ENCODE measurements around the gene SRSF9. TPM values are rescaled to one million over a fixed set of nuclear protein-coding genes. Genes with fewer than 3 reads are reported as not detected.
"Not testable (repeated sequence)": the region's sequence is repeated elsewhere in the genome, so short reads cannot be mapped to it uniquely, and the experiment has no call there.

The SRSF9 gene
- total and polyA plus RNA-seq, 2 donors (not counting 1 experiment from before 2014, with no cell fraction given) = 96.3 to 157 TPM

DNA sequence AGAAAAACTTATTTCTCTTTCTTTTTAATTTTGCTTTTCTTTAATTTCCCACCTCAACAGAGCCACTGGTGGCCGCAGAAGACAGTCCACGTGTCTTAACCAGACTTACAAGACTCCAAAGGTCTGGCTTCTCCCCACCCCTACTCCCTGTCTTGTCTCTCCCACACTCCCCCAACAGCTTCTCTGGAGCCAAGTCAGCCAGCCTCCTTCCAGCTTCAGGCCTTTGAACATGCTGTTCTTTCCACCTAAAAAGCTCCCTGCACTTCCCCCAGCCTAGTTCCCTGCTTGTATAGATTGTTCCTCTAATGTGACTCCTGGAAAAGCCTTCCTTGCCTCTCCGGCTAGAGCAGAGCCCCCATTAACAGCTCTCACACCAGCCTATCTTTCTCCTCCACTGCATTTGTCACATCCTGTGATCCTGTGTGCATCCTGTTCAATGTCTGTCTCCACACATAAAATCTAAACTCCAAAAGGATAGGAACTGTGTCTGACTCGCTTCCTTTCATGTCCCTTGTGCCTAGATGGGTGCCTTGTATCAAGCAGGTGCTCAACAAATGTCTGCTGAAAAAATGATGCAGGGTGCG, 18.6 kb upstream of the SRSF9 start:
- Mint-ChIP-seq H3K9me3 (ENCODE audit: insufficient read depth) (no peaks in the 10 kb centered on the region), H3K4me1 (peaks cover 3% of the 10 kb centered on the region), H3K27ac (no peak overlapping the region), H3K4me3 (no peak overlapping the region), H3K27me3 (no peaks in the 10 kb centered on the region)
- Histone ChIP-seq H4K20me1 (ENCODE audit: control insufficient read depth, insufficient read depth, low read length, poor library complexity, severe bottlenecking) (no peaks in the 10 kb centered on the region), H3K36me3 (replicated peaks in 1 of 2; ENCODE audit: control extremely low read depth in 1 of 2, control insufficient read depth in 1 of 2, extremely low read depth in 1 of 2, insufficient read depth in 2 of 2, low read length in 1 of 2) (no peaks in the 10 kb centered on the region), H3K79me2 (ENCODE audit: control insufficient read depth, insufficient read depth, low read length) (no peaks in the 10 kb centered on the region), H3K27me3 (replicated peaks in 1 of 4; ENCODE audit: control extremely low read depth in 1 of 4, control insufficient read depth in 3 of 4, insufficient read depth in 4 of 4, low read length in 3 of 4) (no peaks in the 10 kb centered on the region), H3K9me3 (ENCODE audit: control extremely low read depth in 1 of 3, control insufficient read depth in 2 of 3, insufficient read depth in 1 of 3, low read length in 2 of 3) (no peaks in the 10 kb centered on the region), H3K4me1 (ENCODE audit: control insufficient read depth in 2 of 2, insufficient read depth in 2 of 2, low read length in 2 of 2) (no peaks in the 10 kb centered on the region), H3K9ac (ENCODE audit: low read length) (no peak overlapping the region), H3K4me3 (ENCODE audit: control extremely low read depth in 1 of 5, extremely low read depth in 1 of 5, insufficient read depth in 1 of 5, low read depth in 2 of 5, low read length in 4 of 5) (no peak overlapping the region), H3K27ac (ENCODE audit: low read length in 2 of 2) (no peak overlapping the region), H3K4me2 (replicated peaks; ENCODE audit: low read depth, low read length, poor library complexity, severe bottlenecking) (no peak overlapping the region), H2AFZ (ENCODE audit: insufficient read depth, low read depth, low read length, poor library complexity, severe bottlenecking) (no peak overlapping the region)
- POLR2A ChIA-PET = no interaction called here
- CTCF ChIA-PET = no interaction called here
- intact Hi-C loops (cut with micrococcal nuclease) = no loop called here
- ATAC-seq (ENCODE audit: low read depth) = no peak
- TF ChIP-seq, protein P1, sequence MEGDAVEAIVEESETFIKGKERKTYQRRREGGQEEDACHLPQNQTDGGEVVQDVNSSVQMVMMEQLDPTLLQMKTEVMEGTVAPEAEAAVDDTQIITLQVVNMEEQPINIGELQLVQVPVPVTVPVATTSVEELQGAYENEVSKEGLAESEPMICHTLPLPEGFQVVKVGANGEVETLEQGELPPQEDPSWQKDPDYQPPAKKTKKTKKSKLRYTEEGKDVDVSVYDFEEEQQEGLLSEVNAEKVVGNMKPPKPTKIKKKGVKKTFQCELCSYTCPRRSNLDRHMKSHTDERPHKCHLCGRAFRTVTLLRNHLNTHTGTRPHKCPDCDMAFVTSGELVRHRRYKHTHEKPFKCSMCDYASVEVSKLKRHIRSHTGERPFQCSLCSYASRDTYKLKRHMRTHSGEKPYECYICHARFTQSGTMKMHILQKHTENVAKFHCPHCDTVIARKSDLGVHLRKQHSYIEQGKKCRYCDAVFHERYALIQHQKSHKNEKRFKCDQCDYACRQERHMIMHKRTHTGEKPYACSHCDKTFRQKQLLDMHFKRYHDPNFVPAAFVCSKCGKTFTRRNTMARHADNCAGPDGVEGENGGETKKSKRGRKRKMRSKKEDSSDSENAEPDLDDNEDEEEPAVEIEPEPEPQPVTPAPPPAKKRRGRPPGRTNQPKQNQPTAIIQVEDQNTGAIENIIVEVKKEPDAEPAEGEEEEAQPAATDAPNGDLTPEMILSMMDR (IDR thresholded peaks at IDR 0.05) = no peak
- no peak for TF ChIP-seq EZH2 (IDR thresholded peaks at IDR 0.05; ENCODE audit: borderline replicate concordance, insufficient read depth, low read depth, low read length, poor library complexity, severe bottlenecking)
- WGBS (ENCODE audit: insufficient coverage) = 78% methylated on average over 5 of the region's 5 CpGs
- no peak for DNase-seq

DNA sequence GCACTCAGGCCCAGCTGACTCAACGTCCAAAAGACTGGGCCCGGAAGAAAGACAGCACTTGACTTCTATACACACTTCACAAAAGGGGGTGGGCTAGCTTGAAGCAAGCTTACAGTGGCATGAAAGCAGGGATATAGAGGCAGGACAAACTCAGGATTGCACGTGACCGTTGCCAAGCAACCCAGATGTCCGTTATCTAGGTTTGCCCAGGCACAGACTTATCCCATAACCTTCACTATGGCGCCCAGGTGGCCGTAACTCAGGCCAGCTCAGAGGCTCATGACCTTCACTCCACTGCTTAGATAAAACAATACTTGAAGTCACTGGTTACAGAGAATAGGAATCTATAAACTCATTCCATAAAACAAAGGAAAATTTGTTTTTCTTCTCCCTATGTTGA, 18.0 kb upstream of the SRSF9 start:
- H3K4me2 ChIP-seq (replicated peaks; ENCODE audit: low read depth, low read length, poor library complexity, severe bottlenecking); DNase-seq; H3K9me3 ChIP-seq (ENCODE audit: control extremely low read depth in 1 of 3, control insufficient read depth in 2 of 3, insufficient read depth in 1 of 3, low read length in 2 of 3); H3K4me1 ChIP-seq (ENCODE audit: control insufficient read depth in 2 of 2, insufficient read depth in 2 of 2, low read length in 2 of 2); intact Hi-C loops (cut with micrococcal nuclease); H3K27me3 Mint-ChIP-seq; H4K20me1 ChIP-seq (ENCODE audit: control insufficient read depth, insufficient read depth, low read length, poor library complexity, severe bottlenecking); H3K4me1 Mint-ChIP-seq; H3K27me3 ChIP-seq (replicated peaks in 1 of 4; ENCODE audit: control extremely low read depth in 1 of 4, control insufficient read depth in 3 of 4, insufficient read depth in 4 of 4, low read length in 3 of 4); POLR2A ChIA-PET; H3K27ac ChIP-seq (ENCODE audit: low read length in 2 of 2); H3K9ac ChIP-seq (ENCODE audit: low read length); H3K27ac Mint-ChIP-seq; H2AFZ ChIP-seq (ENCODE audit: insufficient read depth, low read depth, low read length, poor library complexity, severe bottlenecking); H3K4me3 ChIP-seq (ENCODE audit: control extremely low read depth in 1 of 5, extremely low read depth in 1 of 5, insufficient read depth in 1 of 5, low read depth in 2 of 5, low read length in 4 of 5); H3K36me3 ChIP-seq (replicated peaks in 1 of 2; ENCODE audit: control extremely low read depth in 1 of 2, control insufficient read depth in 1 of 2, extremely low read depth in 1 of 2, insufficient read depth in 2 of 2, low read length in 1 of 2); ATAC-seq (ENCODE audit: low read depth); H3K4me3 Mint-ChIP-seq; H3K9me3 Mint-ChIP-seq (ENCODE audit: insufficient read depth); CTCF ChIA-PET; H3K79me2 ChIP-seq (ENCODE audit: control insufficient read depth, insufficient read depth, low read length): not testable (repeated sequence)
- 80% methylated on average over 5 of the region's 7 CpGs for WGBS (ENCODE audit: insufficient coverage)
